Esophagus squamous epithelium (tissue), 4 donors: ENCODE data around the gene HTR3A.

Experiments
- CTCF ChIP-seq, 6 experiments: fragments of 450-650 bp in 4 of 6; fragments of 200-600 bp in 2 of 6; sonication (generic) in 2 of 6; IDR thresholded peaks; one replicate each; pipeline ENCODE4 v1.5.1; 2016 to 2019; ENCODE audit warnings: antibody characterized with exemption in 6 of 6, mild to moderate bottlenecking in 4 of 6, moderate library complexity in 4 of 6
- POLR2A ChIP-seq, 4 donors: fragments of 450-650 bp; IDR thresholded peaks; one replicate each; pipeline ENCODE4 v1.6.1; 2017; ENCODE audit warnings: antibody characterized with exemption in 4 of 4, mild to moderate bottlenecking in 4 of 4, moderate library complexity in 3 of 4

GRCh38 chr11:113952588-113952987 is 22.3 kb upstream of the HTR3A start:
- no peak for TF ChIP-seq CTCF (IDR thresholded peaks at IDR 0.05)
- no peak for TF ChIP-seq POLR2A (IDR thresholded peaks at IDR 0.05)
